ENCODE measurements around the gene MIOX.
A peak's percentile ranks its signal among the peaks of the same experiment; 100 is the strongest.

MIOX gene

GRCh38 chr22:50473088-50473487 lies 13.6 kb upstream of the MIOX start:
- DNase-seq (ENCODE audit: low read depth in 1 of 2, low spot score in 1 of 2) = peak in 1 of 2 donors; percentile 32

- DNase-seq (ENCODE audit: low read depth in 1 of 2, low spot score in 1 of 2) = no peak
Measured at GRCh38 chr22:50473855-50474671, 12.6 kb upstream of the MIOX start.

GRCh38 chr22:50474710-50475651 lies 11.7 kb upstream of the MIOX start, which contains the start of gene SBF1:
SBF1 (minus strand) TSS chr22:50475035; CDS start chr22:50474840, 195 bp downstream.
- DNase-seq (ENCODE audit: low read depth in 1 of 2, low spot score in 1 of 2) = peak; percentile 76 to 79

- no peak for DNase-seq (ENCODE audit: low read depth in 1 of 2, low spot score in 1 of 2)
Measured at GRCh38 chr22:50475652-50476002, 11.0 kb upstream of the MIOX start.

GRCh38 chr22:50476868-50477267 lies 9.8 kb upstream of the MIOX start:
- DNase-seq (ENCODE audit: low read depth in 1 of 2, low spot score in 1 of 2) = no peak

GRCh38 chr22:50477923-50478322 lies 8.7 kb upstream of the MIOX start:
- no peak for DNase-seq (ENCODE audit: low read depth in 1 of 2, low spot score in 1 of 2)

- DNase-seq (ENCODE audit: low read depth in 1 of 2, low spot score in 1 of 2) = no peak
Measured at GRCh38 chr22:50479721-50480120, 6.9 kb upstream of the MIOX start.

GRCh38 chr22:50481045-50481439 lies 5.6 kb upstream of the MIOX start:
- DNase-seq (ENCODE audit: low read depth in 1 of 2, low spot score in 1 of 2) = no peak

GRCh38 chr22:50481440-50482106 lies 5.1 kb upstream of the MIOX start, which contains the start of gene ADM2:
ADM2 (plus strand) TSS chr22:50481543; CDS start chr22:50481848, 305 bp downstream.
- DNase-seq (ENCODE audit: low read depth in 1 of 2, low spot score in 1 of 2) = peak in 1 of 2 donors; percentile 30

GRCh38 chr22:50482107-50483074 lies 4.3 kb upstream of the MIOX start:
- DNase-seq (ENCODE audit: low read depth in 1 of 2, low spot score in 1 of 2) = no peak

- DNase-seq (ENCODE audit: low read depth in 1 of 2, low spot score in 1 of 2) = no peak
Measured at GRCh38 chr22:50483106-50483505, 3.6 kb upstream of the MIOX start.

GRCh38 chr22:50483556-50483955 lies 3.1 kb upstream of the MIOX start:
- no peak for DNase-seq (ENCODE audit: low read depth in 1 of 2, low spot score in 1 of 2)

GRCh38 chr22:50483977-50484853 lies 2.4 kb upstream of the MIOX start:
- DNase-seq (ENCODE audit: low read depth in 1 of 2, low spot score in 1 of 2) = no peak

GRCh38 chr22:50485221-50486131 lies 1.2 kb upstream of the MIOX start:
- DNase-seq (ENCODE audit: low read depth in 1 of 2, low spot score in 1 of 2) = no peak

- no peak for DNase-seq (ENCODE audit: low read depth in 1 of 2, low spot score in 1 of 2)
Measured at GRCh38 chr22:50487290-50488005, 789 bp downstream of the MIOX start.

- no peak for DNase-seq (ENCODE audit: low read depth in 1 of 2, low spot score in 1 of 2)
Measured at GRCh38 chr22:50488006-50488677, 1.5 kb downstream of the MIOX start.

- DNase-seq (ENCODE audit: low read depth in 1 of 2, low spot score in 1 of 2) = no peak
Measured at GRCh38 chr22:50488886-50489285, 2.2 kb downstream of the MIOX start.

Measured in activated CD4-positive, alpha-beta T cell treated with anti-CD3 and anti-CD28 coated beads, Interleukin-2, amount 50 U/mL, for 24 hours (primary cell).